Calu3 (cell line): Measurements from ENCODE around the gene ARHGAP8. TPM values are rescaled to one million over a fixed set of nuclear protein-coding genes. Genes with fewer than 3 reads are reported as not detected.

ENCODE experiments used
- BruUV-seq: library from RNA; stranded (reverse); fragments of 400-500 nt; replicated peaks from 2 replicates; lab custom pipeline; 2021; lab: Mats Ljungman, UMichigan
- CTCF ChIA-PET: fragments of 300-600 bp; sonication (Branson Sonifier 250); formaldehyde crosslinking; loops from one replicate; lab custom pipeline; 2022; ENCODE audit warnings: antibody characterized with exemption; lab: Charles Lee
- DNase-seq: peaks from one replicate; pipeline ENCODE4 v3.0.0; 2022
- H3K27ac Mint-ChIP-seq: one replicate; pipeline ENCODE4 v1.8.0; 2022; ENCODE audit warnings: mixed read lengths; ENCODE audit not compliant: unreplicated experiment
- H3K27me3 Mint-ChIP-seq: one replicate; pipeline ENCODE4 v1.8.0; 2022; ENCODE audit warnings: mixed read lengths; ENCODE audit not compliant: unreplicated experiment
- H3K36me3 Mint-ChIP-seq: one replicate; pipeline ENCODE4 v1.8.0; 2022; ENCODE audit warnings: mild to moderate bottlenecking, moderate library complexity, mixed read lengths; ENCODE audit not compliant: insufficient read depth, unreplicated experiment
- H3K4me1 Mint-ChIP-seq: one replicate; pipeline ENCODE4 v1.8.0; 2022; ENCODE audit warnings: mild to moderate bottlenecking, low read depth, mixed read lengths; ENCODE audit not compliant: unreplicated experiment
- H3K4me3 Mint-ChIP-seq: one replicate; pipeline ENCODE4 v1.8.0; 2022; ENCODE audit warnings: mild to moderate bottlenecking, low read depth, moderate library complexity, mixed read lengths; ENCODE audit not compliant: unreplicated experiment
- H3K9me3 Mint-ChIP-seq: one replicate; pipeline ENCODE4 v1.8.0; 2022; ENCODE audit warnings: low read depth, mixed read lengths; ENCODE audit not compliant: unreplicated experiment
- intact Hi-C: fragments of 100-400 bp; cut with micrococcal nuclease; formaldehyde crosslinking; loops from one replicate; pipeline ENCODE4 v1.10.0; 2022; ENCODE audit not compliant: unreplicated experiment
- total RNA-seq: library from RNA; stranded (reverse); gene quantifications from 2 replicates; pipeline ENCODE4 v1.2.3, GENCODE V29; 2022
- TF ChIP-seq, protein P1 (sequence below): fragments of 200-600 bp; IDR thresholded peaks from one replicate; pipeline ENCODE4 v1.8.0; 2022; ENCODE audit warnings: antibody characterized with exemption; ENCODE audit not compliant: unreplicated experiment

The ARHGAP8 gene
- total RNA-seq, 1 experiment from 2014 or later = 127 TPM

DNA sequence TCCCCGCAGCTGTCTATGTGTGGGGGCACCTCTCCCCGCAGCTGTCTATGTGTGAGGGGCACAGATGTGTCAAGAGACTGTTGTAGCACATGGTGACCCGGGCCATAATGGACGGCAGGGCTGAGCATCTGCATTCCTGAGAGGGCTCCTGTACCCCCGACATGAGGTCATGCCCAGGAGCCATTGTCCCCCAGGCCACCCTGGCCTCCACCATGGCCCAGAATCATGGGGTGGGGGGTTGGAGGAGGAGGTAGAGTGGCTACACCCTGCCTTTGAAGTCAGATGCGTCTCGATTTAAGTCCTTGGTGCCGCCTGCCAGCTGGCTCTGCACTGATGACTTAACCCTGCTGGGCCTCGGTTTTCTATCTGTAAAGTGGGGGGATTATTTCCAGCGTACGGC is 49.1 kb downstream of the ARHGAP8 start:
- no peak overlapping the region for H3K27ac Mint-ChIP-seq
- peaks cover 55% of the 10 kb centered on the region for H3K36me3 Mint-ChIP-seq
- H3K27me3 Mint-ChIP-seq = no peaks in the 10 kb centered on the region
- TF ChIP-seq, protein P1, sequence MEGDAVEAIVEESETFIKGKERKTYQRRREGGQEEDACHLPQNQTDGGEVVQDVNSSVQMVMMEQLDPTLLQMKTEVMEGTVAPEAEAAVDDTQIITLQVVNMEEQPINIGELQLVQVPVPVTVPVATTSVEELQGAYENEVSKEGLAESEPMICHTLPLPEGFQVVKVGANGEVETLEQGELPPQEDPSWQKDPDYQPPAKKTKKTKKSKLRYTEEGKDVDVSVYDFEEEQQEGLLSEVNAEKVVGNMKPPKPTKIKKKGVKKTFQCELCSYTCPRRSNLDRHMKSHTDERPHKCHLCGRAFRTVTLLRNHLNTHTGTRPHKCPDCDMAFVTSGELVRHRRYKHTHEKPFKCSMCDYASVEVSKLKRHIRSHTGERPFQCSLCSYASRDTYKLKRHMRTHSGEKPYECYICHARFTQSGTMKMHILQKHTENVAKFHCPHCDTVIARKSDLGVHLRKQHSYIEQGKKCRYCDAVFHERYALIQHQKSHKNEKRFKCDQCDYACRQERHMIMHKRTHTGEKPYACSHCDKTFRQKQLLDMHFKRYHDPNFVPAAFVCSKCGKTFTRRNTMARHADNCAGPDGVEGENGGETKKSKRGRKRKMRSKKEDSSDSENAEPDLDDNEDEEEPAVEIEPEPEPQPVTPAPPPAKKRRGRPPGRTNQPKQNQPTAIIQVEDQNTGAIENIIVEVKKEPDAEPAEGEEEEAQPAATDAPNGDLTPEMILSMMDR = no peak
- CTCF ChIA-PET = interaction anchor here (0.5 to 0.7 kb wide), 2 partner anchors 39 to 48 kb away, joined by 3 read pairs; no protein-coding TSS in a partner anchor
- no peaks in the 10 kb centered on the region for H3K4me1 Mint-ChIP-seq
- H3K9me3 Mint-ChIP-seq = no peaks in the 10 kb centered on the region
- intact Hi-C loops = no loop called here
- BruUV-seq = no TSS peak
- DNase-seq = no peak
- H3K4me3 Mint-ChIP-seq = no peak overlapping the region

- intact Hi-C loops = no loop called here
- TF ChIP-seq, protein P1 = no peak
- H3K27ac Mint-ChIP-seq = no peak overlapping the region
- H3K9me3 Mint-ChIP-seq = no peaks in the 10 kb centered on the region
- no TSS peak for BruUV-seq
- H3K4me1 Mint-ChIP-seq = no peaks in the 10 kb centered on the region
- H3K4me3 Mint-ChIP-seq = no peak overlapping the region
- H3K36me3 Mint-ChIP-seq = peaks cover 57% of the 10 kb centered on the region
- H3K27me3 Mint-ChIP-seq = no peaks in the 10 kb centered on the region
- no peak for DNase-seq
- CTCF ChIA-PET = interaction anchor here (0.5 kb wide), 1 partner anchor 40 kb away, joined by 3 read pairs; no protein-coding TSS in a partner anchor
Measured at GRCh38 chr22:44802071-44802700, 49.8 kb downstream of the ARHGAP8 start.

DNA sequence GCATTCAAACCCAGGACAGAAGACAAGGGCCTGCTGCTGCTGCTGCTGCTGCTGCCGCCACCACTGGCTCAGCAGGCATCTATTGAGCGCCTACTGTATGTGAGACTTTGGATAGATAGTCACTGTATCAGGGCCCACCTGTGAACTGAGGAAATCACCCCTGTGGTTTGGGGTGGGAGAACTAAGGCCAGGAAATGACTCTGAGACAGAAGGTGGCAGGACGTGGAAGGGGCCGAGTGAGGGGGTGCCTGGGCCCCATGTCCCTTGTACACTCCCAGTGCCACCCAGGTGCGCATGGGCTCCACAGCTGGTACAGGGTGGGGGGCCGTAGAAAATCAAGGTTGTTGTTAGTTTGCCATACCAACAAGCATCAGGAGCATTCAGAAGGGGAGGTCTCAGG is 50.6 kb downstream of the ARHGAP8 start:
- TF ChIP-seq, protein P1 = no peak
- H3K27me3 Mint-ChIP-seq = no peaks in the 10 kb centered on the region
- CTCF ChIA-PET = no interaction called here
- BruUV-seq = no TSS peak
- H3K4me3 Mint-ChIP-seq = no peak overlapping the region
- no peaks in the 10 kb centered on the region for H3K9me3 Mint-ChIP-seq
- no peak overlapping the region for H3K27ac Mint-ChIP-seq
- intact Hi-C loops = no loop called here
- H3K4me1 Mint-ChIP-seq = no peaks in the 10 kb centered on the region
- H3K36me3 Mint-ChIP-seq = peaks cover 60% of the 10 kb centered on the region
- DNase-seq = no peak

DNA sequence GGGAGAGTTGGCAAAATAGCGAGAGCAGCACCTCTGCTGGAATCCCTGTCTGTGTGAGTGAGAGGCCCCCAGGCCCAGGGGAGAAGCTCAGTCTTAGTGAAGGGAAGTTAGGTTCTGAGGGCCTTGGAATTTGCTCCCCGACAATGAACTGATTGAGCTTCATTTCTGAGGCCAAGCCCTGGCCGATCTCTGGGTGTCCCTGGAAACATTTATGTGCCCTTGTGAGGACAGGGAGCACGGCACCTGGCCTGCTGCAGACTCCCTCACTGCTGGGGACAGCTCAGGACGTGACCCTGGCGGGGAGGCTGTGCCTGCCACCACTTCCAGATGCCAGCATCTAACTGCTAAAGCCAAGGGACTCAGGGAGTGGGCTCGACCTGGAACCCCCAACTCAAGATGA is 52.0 kb downstream of the ARHGAP8 start:
- no peaks in the 10 kb centered on the region for H3K9me3 Mint-ChIP-seq
- TF ChIP-seq, protein P1 = no peak
- no peaks in the 10 kb centered on the region for H3K27me3 Mint-ChIP-seq
- BruUV-seq = no TSS peak
- no peak overlapping the region for H3K4me3 Mint-ChIP-seq
- DNase-seq = no peak
- H3K27ac Mint-ChIP-seq = no peak overlapping the region
- H3K36me3 Mint-ChIP-seq = peaks cover 65% of the 10 kb centered on the region
- H3K4me1 Mint-ChIP-seq = no peaks in the 10 kb centered on the region
- CTCF ChIA-PET = no interaction called here
- intact Hi-C loops = no loop called here
